ENCODE data around the gene RBM17. TPM values are rescaled to one million over a fixed set of nuclear protein-coding genes. Genes with fewer than 3 reads are reported as not detected.

RBM17 gene
- total RNA-seq, 1 experiment from 2014 or later = 129 TPM

DNA sequence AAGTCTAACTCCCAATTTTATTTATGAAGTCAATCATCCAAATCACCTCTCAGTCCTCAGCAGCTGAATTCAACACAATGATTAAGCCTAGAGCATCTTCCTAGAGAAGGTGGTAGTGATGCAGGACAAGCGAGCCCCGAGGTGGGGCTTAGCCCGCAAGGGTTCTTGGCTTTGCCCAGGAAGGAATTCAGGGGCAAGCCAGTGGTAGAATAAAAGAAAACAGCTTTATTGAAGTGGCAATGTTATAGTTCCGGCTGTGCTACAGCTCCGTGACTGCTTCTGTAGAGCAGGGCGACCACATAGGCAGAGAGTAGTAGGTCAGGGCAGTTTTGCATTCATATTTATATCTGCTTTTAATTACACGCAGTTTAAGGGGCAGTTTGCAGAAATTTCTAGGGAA, 44.8 kb upstream of the RBM17 start (continued):
- no peak for TF ChIP-seq MAX (IDR thresholded peaks at IDR 0.05)

GRCh38 chr10:6044751-6045313, 44.0 kb upstream of the RBM17 start:
- no TSS peak for BruUV-seq (replicated peaks)

More at GRCh38 chr10:6044751-6045313, 44.0 kb upstream of the RBM17 start:
- H3K4me1 ChIP-seq (ENCODE audit: control insufficient read depth in 1 of 2, insufficient read depth in 2 of 2, low read length in 2 of 2) = no peaks in the 10 kb centered on the region
- H3K4me2 ChIP-seq (ENCODE audit: low read length) = no peak overlapping the region
- CTCF ChIA-PET = no interaction called here
- no peak overlapping the region for H3K9ac ChIP-seq (ENCODE audit: low read length)
- TF ChIP-seq REST (IDR thresholded peaks at IDR 0.05; ENCODE audit: low read depth) (no peak), SP1 (IDR thresholded peaks at IDR 0.05; ENCODE audit: low read depth) (no peak), EGR1 (IDR thresholded peaks at IDR 0.05; ENCODE audit: low read depth) (no peak), YY1 (IDR thresholded peaks at IDR 0.05; ENCODE audit: extremely low read depth, insufficient replicate concordance, low read depth, low read length) (no peak), POLR2A (IDR thresholded peaks at IDR 0.05; ENCODE audit: borderline replicate concordance, extremely low read depth, insufficient read depth, insufficient read length) (no peak), SIN3A (IDR thresholded peaks at IDR 0.05; ENCODE audit: low read depth) (no peak), ELF1 (IDR thresholded peaks at IDR 0.05; ENCODE audit: borderline replicate concordance, low read depth) (no peak), POLR2AphosphoS5 (IDR thresholded peaks at IDR 0.05; ENCODE audit: low read depth, low read length) (no peak), CEBPB (IDR thresholded peaks at IDR 0.05; ENCODE audit: low read depth) (no peak), TCF7L2 (IDR thresholded peaks at IDR 0.05; ENCODE audit: borderline replicate concordance, extremely low read depth, insufficient read depth, insufficient read length) (no peak), EZH2 (IDR thresholded peaks at IDR 0.05) (no peak), ZNF274 (IDR thresholded peaks at IDR 0.05; ENCODE audit: low read depth, low read length) (no peak), CBX3 (IDR thresholded peaks at IDR 0.05; ENCODE audit: low read depth) (no peak), FOSL1 (IDR thresholded peaks at IDR 0.05; ENCODE audit: low read depth) (no peak), JUND (IDR thresholded peaks at IDR 0.05) (no peak), ZBTB33 (IDR thresholded peaks at IDR 0.05; ENCODE audit: extremely low read depth, insufficient replicate concordance, low read length) (no peak), SRF (IDR thresholded peaks at IDR 0.05; ENCODE audit: low read depth) (no peak), RAD21 (IDR thresholded peaks at IDR 0.05; ENCODE audit: low read depth) (no peak)
- H4K20me1 ChIP-seq (ENCODE audit: insufficient read depth) = no peaks in the 10 kb centered on the region
- RAD21 ChIA-PET (ENCODE audit: low non-redundant PET in 1 of 2, low total read pairs in 2 of 2, uncharacterized antibody in 2 of 2, unreplicated experiment in 2 of 2) = no interaction called here
- no peaks in the 10 kb centered on the region for H3K79me2 ChIP-seq (ENCODE audit: insufficient read depth, low read length)
- no peaks in the 10 kb centered on the region for H3K9me2 ChIP-seq (ENCODE audit: insufficient read depth)
- POLR2A ChIA-PET = no interaction called here
- H2AFZ ChIP-seq (ENCODE audit: low read depth, low read length, poor library complexity, severe bottlenecking) = no peak overlapping the region
- DNase-seq (ENCODE audit: low read depth, low spot score) (no peak), ATAC-seq (no peak)
- no peaks in the 10 kb centered on the region for H3K36me3 ChIP-seq (ENCODE audit: control insufficient read depth in 1 of 2, insufficient read depth in 2 of 2, low read length in 2 of 2)
- H3K9me3 ChIP-seq (ENCODE audit: control insufficient read depth in 1 of 2, insufficient read depth in 1 of 2, low read depth in 1 of 2, low read length in 2 of 2) = no peaks in the 10 kb centered on the region
- H3K27ac ChIP-seq (ENCODE audit: low read depth, low read length) = no peak overlapping the region
- no peak overlapping the region for H3K4me3 ChIP-seq (replicated peaks in 1 of 2; ENCODE audit: low read depth in 1 of 2, low read length in 2 of 2)
- peaks cover 36% of the 10 kb centered on the region for H3K27me3 ChIP-seq (ENCODE audit: insufficient read depth, low read length)
- intact Hi-C loops (cut with micrococcal nuclease) = no loop called here

All from HCT116 (cell line).